Fibroblast of skin of right quadriceps (primary cell): Measurements from ENCODE around the gene RFNG.

Experiments
- DNase-seq: peaks from one replicate; pipeline ENCODE4 v3.0.0-alpha.2; 2013

RFNG gene

GRCh38 chr17:82089723-82090548 is 38.3 kb upstream of the RFNG start:
- no peak for DNase-seq

DNA sequence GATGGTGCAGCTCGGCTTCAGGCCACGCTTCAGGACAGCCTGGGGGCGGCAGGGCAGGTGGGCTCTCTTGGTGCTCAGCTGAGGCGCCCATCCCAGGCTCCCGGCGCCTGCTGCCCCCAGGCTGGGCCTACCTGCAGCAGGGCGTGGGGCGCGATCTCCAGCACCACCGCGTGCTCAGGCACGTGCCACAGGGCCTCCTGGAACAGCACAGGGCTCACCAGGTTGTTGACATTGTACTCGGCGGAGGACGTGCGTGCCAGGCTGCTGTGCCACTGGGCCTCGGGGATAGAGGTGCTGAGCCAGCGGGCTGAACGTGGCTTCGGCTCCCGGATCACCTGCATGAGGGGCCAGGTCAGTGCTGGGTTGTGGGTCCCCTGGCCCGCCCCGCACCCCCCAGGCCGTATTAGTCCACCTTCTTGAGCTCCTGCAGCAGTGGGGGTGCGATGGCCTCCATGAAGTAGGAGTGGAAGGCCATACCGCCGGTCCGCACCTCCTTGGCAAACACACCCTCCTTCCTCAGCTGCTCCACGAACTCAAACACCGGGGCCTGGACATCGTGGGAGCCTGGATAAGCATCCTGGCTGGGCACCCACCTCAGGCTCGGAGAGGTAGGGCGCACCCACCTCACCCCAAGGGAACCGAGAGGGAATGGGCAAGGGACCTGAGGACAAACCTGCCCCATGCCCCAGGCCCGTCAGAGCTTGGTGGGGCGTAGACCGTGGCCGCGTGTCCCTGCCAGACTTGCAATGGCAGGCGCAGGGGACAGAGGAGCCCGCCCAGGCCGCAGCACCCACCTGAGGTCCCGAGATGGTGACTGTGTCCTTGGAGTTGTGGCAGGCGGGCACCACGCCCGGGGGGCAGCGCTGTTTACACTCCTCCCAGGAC is 37.5 kb upstream of the RFNG start:
- DNase-seq: no peak

DNA sequence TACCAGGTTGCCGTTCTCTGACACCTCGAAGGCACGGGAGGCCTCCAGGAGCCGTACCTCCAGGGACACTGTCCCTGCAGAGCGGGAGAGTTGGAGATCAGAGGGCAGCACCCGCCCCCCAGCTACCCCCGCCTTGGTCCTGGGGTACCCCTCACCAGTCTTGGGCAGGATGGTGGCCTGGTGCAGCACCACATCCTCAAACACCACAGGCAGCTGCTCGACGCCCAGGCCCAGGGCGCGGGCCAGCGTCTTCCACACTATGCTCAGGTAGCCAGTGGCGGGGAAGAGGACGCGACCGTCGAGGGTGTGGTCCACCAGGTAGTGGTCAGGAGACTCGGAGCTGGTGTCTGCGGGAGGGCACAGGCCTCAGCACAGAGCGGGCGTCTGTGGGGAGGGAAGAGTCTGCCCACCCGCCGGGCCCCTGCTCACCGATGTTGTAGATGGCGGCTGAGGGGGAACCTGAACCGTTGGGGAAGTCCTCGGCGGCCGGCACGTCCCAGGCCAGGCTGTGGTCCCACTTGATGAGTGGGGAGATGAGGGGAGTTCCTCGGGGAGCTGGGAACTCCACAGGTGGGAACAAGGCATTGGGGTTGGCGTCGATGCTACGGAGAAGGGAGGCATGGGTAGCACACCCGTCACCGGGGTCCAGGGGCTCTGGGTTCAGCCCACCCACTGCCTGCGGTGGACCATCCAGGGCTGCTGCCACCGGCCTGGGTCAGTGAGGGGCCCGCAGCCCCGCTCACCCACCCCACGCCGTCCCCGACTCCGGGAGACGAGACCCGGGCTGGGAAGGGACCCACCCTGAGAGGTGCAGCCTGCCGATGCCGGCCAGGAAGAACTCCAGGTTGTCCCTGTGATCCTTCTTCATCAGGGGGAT is 36.6 kb upstream of the RFNG start:
- no peak for DNase-seq

DNA sequence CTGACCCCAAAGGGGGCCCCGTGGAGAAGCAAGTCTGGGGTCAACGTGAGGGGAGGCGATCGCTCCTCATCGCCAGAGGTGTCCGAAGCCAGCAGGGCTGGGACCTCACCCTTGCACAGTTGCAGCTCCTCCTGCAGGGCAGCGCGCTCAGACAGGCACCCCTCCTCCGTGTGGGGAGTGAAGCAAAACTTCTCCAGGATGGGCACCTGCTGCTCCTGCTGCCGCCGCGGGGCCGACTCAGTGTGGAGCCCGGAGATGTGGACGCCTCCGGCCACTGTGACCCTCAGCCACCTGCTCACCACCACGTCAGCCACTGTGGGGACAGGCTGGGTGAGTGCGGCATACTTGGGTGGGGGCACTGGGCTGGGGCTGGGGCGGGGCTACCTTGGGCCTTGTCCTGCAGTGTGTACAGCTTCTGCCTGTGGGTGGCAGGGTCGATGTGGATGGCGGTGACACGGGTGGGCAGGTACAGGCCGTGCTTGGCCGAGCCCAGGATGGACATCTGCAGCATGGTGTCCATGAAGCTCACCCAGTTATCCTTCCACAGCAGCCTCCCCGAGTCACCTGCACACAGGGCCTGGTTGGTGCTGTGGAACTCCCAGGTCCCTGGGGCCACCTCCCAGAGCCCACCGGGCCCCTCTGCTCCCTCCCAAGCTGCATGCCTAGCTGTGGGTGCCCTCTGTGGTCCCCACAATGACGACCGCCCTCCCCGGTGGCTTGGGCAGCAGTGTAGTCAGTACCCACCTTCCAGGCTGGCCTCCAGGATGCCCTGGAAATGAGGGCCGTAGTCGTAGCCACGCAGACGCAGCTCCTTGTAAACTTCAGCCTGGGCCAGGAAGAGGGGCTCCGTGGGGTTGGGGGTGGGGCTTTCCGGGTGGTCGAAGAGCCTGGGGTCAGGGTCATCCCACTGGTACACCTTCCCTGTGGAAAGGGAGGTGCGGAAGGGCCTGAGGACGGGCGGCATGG is 35.6 kb upstream of the RFNG start:
- no peak for DNase-seq

GRCh38 chr17:82085931-82086764 is 34.5 kb upstream of the RFNG start:
- DNase-seq: no peak

GRCh38 chr17:82085031-82085861 is 33.6 kb upstream of the RFNG start:
- no peak for DNase-seq

DNA sequence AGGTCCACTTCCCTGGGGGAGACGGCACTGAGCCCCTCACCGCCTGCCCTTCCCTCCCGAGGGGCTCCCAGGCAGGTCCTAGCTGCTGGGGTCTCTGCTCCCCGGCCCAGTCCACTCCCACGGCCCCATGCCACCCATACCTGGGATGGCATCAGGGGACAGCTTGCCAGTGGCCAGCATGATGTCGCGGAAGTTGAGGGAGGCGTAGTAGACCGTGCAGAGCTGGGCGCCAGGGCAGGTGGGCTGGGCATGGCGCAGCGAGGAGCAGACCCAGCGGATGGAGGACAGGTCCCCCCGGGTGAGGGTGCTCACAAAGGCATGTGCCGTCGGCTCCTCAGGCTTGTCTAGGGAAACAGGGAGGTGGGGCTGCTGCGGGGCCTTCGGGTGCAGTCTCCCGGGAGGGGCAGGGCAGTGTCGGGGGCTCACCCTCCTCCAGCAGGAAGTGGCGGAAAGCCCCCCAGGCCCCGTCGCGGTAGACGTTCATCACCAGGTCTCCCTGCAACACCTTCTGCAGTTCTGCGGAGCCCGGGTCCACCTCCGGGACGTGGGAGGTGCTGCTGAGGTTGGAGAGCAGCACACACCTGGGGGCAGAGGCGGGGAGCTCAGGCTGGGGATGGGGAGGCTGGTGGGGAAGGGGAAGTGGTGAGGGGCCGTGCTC is 32.9 kb upstream of the RFNG start:
- no peak for DNase-seq

GRCh38 chr17:82083533-82084359 is 32.1 kb upstream of the RFNG start:
- DNase-seq: no peak

GRCh38 chr17:82083009-82083408 is 31.4 kb upstream of the RFNG start:
- no peak for DNase-seq

DNA sequence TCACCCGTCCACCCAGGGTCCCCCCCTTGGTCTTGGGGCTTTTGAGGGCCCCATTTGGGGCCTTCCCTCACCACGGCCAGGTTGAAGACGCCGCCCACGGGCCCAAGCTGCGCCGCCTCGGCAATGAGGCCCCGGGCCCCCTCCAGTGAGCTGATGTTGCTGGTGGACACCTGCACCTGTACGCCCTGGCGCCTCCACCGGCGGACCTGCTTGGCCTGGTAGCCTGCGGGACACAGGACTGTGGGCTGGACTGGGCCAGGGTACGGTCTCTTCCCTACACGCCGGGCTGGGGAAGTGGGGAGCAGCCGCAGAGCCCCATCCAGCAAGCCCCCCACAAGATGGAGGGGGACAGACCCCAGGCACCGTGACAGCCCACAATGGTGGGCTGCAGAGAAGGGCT is 30.8 kb upstream of the RFNG start:
- DNase-seq: no peak

- DNase-seq: no peak
Measured at GRCh38 chr17:82081966-82082365, 30.4 kb upstream of the RFNG start.

DNA sequence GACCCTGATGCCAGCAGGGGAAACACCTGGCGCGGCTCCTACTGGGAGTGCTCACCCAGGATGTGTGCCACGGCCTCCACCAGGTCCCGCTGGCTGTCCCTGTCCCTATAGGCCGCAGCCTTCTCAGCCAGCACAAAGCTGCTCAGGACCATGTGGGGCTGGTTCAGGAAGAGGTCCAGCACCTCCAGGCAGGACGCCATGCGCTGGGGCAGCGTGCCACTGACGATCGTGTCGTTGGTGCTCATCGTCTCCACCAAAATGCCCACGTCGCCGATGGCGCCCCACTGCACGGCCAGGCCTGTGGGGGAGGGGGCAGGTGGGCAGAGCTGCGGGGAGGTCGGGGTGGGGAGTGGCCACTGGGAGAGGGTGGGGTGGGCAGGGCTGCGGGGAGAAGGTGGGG is 29.9 kb upstream of the RFNG start:
- DNase-seq: no peak

DNA sequence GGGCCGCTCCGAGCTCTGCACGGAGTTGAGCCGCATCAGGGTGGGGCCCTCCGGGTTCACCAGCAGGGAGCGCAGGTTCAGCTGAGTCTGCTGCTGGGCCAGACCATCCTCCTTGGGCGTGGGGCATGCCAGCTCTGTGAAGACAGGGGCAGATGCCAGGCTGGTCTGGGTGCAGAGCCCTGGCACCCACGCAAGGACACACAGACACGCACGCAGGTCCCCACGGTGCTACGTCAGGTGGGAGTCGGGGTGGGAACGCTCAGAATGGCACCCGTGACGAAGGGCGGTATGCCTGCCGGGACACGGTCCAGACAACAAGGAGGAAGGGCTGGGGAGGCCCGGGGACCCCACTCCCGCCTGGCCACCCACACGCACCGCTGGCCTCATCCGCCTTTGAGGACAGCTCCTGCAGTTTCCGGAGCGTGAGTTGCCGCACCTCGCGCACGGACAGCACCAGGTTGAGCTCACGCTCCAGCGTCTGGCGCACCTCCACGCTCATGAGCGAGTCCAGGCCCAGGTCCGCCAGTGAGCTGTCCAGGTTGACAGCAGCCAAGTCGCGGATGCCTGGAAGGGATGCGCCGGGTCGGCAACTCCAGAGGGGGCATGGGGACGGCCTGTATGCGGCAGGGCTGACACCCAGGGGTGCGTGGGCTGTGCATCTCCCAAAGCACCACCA is 29.3 kb upstream of the RFNG start:
- DNase-seq: no peak

DNA sequence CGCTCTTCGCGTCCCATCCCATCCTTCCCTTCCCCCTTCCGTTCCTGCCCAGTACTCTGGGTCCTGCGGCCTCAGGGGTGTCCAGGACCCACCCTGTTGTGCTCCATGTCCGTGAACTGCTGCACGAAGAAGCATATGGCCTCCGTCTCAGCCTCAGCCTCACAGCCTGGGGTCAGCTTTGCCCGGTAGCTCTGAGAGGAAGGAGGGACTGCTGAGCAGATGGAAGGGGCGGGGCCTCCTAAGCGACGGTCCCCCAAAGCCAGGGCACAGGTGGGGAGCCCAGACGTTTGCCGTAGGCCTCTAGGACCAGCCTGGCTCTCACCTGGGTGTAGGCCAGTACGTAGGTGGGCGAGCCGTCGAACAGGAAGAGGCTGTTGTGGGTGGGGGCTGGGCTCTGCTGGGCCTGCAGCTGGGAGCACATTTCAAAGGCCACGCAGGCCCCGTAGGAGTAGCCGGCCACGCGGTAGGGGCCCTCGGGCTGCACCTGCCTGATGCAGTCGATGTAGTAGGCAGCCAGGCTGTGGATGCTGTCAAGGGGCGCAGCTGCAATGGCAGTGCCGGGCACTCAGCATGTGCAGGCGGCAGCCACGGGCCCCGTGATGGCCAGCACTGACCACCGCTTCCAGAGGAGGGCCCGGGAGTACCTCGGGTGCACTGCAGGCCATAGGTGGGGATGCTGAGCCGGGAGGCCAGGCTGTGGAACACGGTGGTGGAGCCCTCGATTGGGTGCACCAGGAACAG is 28.6 kb upstream of the RFNG start:
- DNase-seq: no peak

DNA sequence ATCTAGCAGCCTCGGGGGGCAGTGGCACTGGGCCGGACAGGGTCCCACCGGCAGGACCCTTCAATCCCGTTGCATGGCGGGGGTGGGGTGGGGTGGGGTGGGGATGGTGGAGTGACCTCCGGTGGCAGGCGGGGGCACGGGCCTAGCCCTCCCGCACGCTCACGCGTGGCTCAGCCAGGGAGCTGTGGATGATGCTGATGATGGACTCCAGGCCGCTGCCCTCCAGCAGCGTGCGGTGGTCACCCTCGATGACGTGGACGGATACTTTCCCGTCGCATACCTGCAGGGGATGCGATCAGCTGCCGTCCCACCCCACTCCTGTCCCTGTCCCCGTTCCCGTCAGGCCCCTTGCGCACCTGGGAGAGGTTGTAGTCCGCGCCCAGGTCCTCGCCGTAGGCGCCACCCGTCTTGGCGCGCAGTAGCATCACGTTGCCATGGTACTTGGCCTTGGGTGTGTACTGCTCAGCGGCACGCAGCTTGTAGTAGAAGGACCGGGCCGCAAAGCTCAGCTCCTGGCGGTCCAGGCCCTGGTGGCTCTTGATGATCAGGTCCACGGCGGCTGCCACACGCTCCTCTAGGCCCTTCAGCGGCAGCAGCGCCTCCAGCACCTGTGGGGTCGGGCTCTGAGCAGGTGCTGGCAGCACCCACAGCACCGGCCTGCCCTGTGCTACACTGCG is 27.5 kb upstream of the RFNG start:
- no peak for DNase-seq

- no peak for DNase-seq
Measured at GRCh38 chr17:82078433-82078832, 26.8 kb upstream of the RFNG start.
